PC-9 (cell line): Measurements from ENCODE around the gene SLC36A4.

Experiments
- CTCF ChIP-seq: fragments of 200-600 bp; sonication (generic); conservative IDR thresholded peaks from 2 replicates; pipeline ENCODE4 v1.6.1; 2017; ENCODE audit warnings: mixed run types, antibody characterized with exemption, mild to moderate bottlenecking, moderate library complexity
- EZH2 ChIP-seq: fragments of 200-600 bp; sonication (generic); IDR thresholded peaks from 2 replicates; pipeline ENCODE4 v1.8.0; 2017; ENCODE audit warnings: antibody characterized with exemption, low read depth

- TF ChIP-seq CTCF: no peak
- no peak for TF ChIP-seq EZH2
These were observed 30.9 kb downstream of the SLC36A4 start for GRCh38 chr11:93166862-93167261.
